K562 (cell line): ENCODE results near the gene PLXNA3.

Experiments used
- SMARCE1 ChIP-seq: fragments of 450-650 bp; IDR thresholded peaks from 2 replicates; pipeline ENCODE4 v1.7.1; 2016; ENCODE audit warnings: mild to moderate bottlenecking
- TF ChIP-seq, protein P1 (sequence below), 2 experiments: fragments of 450-650 bp; IDR thresholded peaks; 2 replicates each; pipeline ENCODE4 v1.6.1; 2018; ENCODE audit warnings: mild to moderate bottlenecking in 2 of 2, low read depth in 1 of 2; ENCODE audit not compliant: partially characterized antibody in 2 of 2
- TF ChIP-seq, protein P2 (sequence below): fragments of 150-350 bp; conservative IDR thresholded peaks from 2 replicates; pipeline ENCODE4 v1.6.1; 2014; ENCODE audit warnings: low read length

- TF ChIP-seq, protein P1, sequence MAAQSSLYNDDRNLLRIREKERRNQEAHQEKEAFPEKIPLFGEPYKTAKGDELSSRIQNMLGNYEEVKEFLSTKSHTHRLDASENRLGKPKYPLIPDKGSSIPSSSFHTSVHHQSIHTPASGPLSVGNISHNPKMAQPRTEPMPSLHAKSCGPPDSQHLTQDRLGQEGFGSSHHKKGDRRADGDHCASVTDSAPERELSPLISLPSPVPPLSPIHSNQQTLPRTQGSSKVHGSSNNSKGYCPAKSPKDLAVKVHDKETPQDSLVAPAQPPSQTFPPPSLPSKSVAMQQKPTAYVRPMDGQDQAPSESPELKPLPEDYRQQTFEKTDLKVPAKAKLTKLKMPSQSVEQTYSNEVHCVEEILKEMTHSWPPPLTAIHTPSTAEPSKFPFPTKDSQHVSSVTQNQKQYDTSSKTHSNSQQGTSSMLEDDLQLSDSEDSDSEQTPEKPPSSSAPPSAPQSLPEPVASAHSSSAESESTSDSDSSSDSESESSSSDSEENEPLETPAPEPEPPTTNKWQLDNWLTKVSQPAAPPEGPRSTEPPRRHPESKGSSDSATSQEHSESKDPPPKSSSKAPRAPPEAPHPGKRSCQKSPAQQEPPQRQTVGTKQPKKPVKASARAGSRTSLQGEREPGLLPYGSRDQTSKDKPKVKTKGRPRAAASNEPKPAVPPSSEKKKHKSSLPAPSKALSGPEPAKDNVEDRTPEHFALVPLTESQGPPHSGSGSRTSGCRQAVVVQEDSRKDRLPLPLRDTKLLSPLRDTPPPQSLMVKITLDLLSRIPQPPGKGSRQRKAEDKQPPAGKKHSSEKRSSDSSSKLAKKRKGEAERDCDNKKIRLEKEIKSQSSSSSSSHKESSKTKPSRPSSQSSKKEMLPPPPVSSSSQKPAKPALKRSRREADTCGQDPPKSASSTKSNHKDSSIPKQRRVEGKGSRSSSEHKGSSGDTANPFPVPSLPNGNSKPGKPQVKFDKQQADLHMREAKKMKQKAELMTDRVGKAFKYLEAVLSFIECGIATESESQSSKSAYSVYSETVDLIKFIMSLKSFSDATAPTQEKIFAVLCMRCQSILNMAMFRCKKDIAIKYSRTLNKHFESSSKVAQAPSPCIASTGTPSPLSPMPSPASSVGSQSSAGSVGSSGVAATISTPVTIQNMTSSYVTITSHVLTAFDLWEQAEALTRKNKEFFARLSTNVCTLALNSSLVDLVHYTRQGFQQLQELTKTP (IDR thresholded peaks at IDR 0.05; ENCODE audit: low read depth in 1 of 2, partially characterized antibody in 2 of 2) = no peak
- TF ChIP-seq SMARCE1 = no peak
- TF ChIP-seq, protein P2, sequence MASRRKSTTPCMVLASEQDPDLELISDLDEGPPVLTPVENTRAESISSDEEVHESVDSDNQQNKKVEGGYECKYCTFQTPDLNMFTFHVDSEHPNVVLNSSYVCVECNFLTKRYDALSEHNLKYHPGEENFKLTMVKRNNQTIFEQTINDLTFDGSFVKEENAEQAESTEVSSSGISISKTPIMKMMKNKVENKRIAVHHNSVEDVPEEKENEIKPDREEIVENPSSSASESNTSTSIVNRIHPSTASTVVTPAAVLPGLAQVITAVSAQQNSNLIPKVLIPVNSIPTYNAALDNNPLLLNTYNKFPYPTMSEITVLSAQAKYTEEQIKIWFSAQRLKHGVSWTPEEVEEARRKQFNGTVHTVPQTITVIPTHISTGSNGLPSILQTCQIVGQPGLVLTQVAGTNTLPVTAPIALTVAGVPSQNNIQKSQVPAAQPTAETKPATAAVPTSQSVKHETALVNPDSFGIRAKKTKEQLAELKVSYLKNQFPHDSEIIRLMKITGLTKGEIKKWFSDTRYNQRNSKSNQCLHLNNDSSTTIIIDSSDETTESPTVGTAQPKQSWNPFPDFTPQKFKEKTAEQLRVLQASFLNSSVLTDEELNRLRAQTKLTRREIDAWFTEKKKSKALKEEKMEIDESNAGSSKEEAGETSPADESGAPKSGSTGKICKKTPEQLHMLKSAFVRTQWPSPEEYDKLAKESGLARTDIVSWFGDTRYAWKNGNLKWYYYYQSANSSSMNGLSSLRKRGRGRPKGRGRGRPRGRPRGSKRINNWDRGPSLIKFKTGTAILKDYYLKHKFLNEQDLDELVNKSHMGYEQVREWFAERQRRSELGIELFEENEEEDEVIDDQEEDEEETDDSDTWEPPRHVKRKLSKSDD = no peak
Observed at GRCh38 chrX:154508384-154508745, 50.3 kb downstream of the PLXNA3 start.
